ENCODE measurements around the gene RAPGEF4.

RAPGEF4 gene

GRCh38 chr2:172962824-172963223 is 227.2 kb downstream of the RAPGEF4 start:
- Histone ChIP-seq H3K27me3 (ENCODE audit: control insufficient read depth in 3 of 3, insufficient read depth in 3 of 3, low read depth in 1 of 3, low read length in 3 of 3) (no peaks in the 10 kb centered on the region), H2AFZ (ENCODE audit: low read length) (no peak overlapping the region), H4K8ac (ENCODE audit: low read depth, low read length) (no peak overlapping the region), H2BK120ac (ENCODE audit: low read depth, low read length) (no peak overlapping the region), H3K14ac (ENCODE audit: low read length) (no peak overlapping the region), H3K23ac (ENCODE audit: low read depth, low read length, poor library complexity) (no peak overlapping the region), H3K9me3 (replicated peaks in 1 of 2; ENCODE audit: control insufficient read depth in 2 of 2, insufficient read depth in 1 of 2, low read depth in 1 of 2, low read length in 2 of 2) (no peaks in the 10 kb centered on the region), H4K91ac (ENCODE audit: low read depth, low read length, poor library complexity) (no peak overlapping the region), H2BK5ac (ENCODE audit: low read length) (no peak overlapping the region), H2AK5ac (ENCODE audit: low read depth, low read length) (no peak overlapping the region), H2BK12ac (ENCODE audit: low read length) (no peak overlapping the region), H3K18ac (ENCODE audit: low read length) (no peak overlapping the region), H3K36me3 (replicated peaks in 1 of 2; ENCODE audit: control insufficient read depth in 2 of 2, insufficient read depth in 2 of 2, low read length in 2 of 2) (no peaks in the 10 kb centered on the region), H3K27ac (replicated peaks; ENCODE audit: low read length) (no peak overlapping the region), H3K4me1 (ENCODE audit: control insufficient read depth in 2 of 2, insufficient read depth in 1 of 2, low read depth in 1 of 2, low read length in 2 of 2) (peaks cover 0 to 2% of the 10 kb centered on the region in 2 donors), H2BK15ac (ENCODE audit: low read length) (no peak overlapping the region), H3K4me2 (ENCODE audit: insufficient read depth, low read length, poor library complexity, severe bottlenecking) (no peak overlapping the region), H3K79me1 (ENCODE audit: low read depth, low read length) (no peaks in the 10 kb centered on the region), H3K4ac (ENCODE audit: low read length) (no peak overlapping the region), H3K9ac (ENCODE audit: low read depth, low read length, poor library complexity) (no peak overlapping the region), H3K4me3 (ENCODE audit: low read length in 2 of 2) (no peak overlapping the region)
- no peak for DNase-seq (ENCODE audit: low spot score)
- no CpG with 5 or more reads among the region's 2 CpGs for WGBS, 2 donors (ENCODE audit: extremely low coverage in 2 of 2, insufficient read length in 2 of 2, insufficient replicate concordance in 1 of 2)

- Histone ChIP-seq H2AFZ (ENCODE audit: low read length) (no peak overlapping the region), H2BK120ac (ENCODE audit: low read depth, low read length) (no peak overlapping the region), H3K14ac (ENCODE audit: low read length) (no peak overlapping the region), H3K36me3 (replicated peaks in 1 of 2; ENCODE audit: control insufficient read depth in 2 of 2, insufficient read depth in 2 of 2, low read length in 2 of 2) (no peaks in the 10 kb centered on the region), H3K27ac (replicated peaks; ENCODE audit: low read length) (no peak overlapping the region), H2BK15ac (ENCODE audit: low read length) (no peak overlapping the region), H3K27me3 (ENCODE audit: control insufficient read depth in 3 of 3, insufficient read depth in 3 of 3, low read depth in 1 of 3, low read length in 3 of 3) (no peaks in the 10 kb centered on the region), H3K9ac (ENCODE audit: low read depth, low read length, poor library complexity) (no peak overlapping the region), H3K4me2 (ENCODE audit: insufficient read depth, low read length, poor library complexity, severe bottlenecking) (no peak overlapping the region), H2BK5ac (ENCODE audit: low read length) (no peak overlapping the region), H3K79me1 (ENCODE audit: low read depth, low read length) (no peaks in the 10 kb centered on the region), H3K23ac (ENCODE audit: low read depth, low read length, poor library complexity) (no peak overlapping the region), H3K4me3 (ENCODE audit: low read length in 2 of 2) (no peak overlapping the region), H2BK12ac (ENCODE audit: low read length) (no peak overlapping the region), H3K4ac (ENCODE audit: low read length) (no peak overlapping the region), H3K9me3 (replicated peaks in 1 of 2; ENCODE audit: control insufficient read depth in 2 of 2, insufficient read depth in 1 of 2, low read depth in 1 of 2, low read length in 2 of 2) (no peaks in the 10 kb centered on the region), H4K91ac (ENCODE audit: low read depth, low read length, poor library complexity) (no peak overlapping the region), H3K4me1 (ENCODE audit: control insufficient read depth in 2 of 2, insufficient read depth in 1 of 2, low read depth in 1 of 2, low read length in 2 of 2) (peaks cover 0 to 2% of the 10 kb centered on the region in 2 donors), H2AK5ac (ENCODE audit: low read depth, low read length) (no peak overlapping the region), H4K8ac (ENCODE audit: low read depth, low read length) (no peak overlapping the region), H3K18ac (ENCODE audit: low read length) (no peak overlapping the region)
- no CpG with 5 or more reads among the region's 3 CpGs for WGBS, 2 donors (ENCODE audit: extremely low coverage in 2 of 2, insufficient read length in 2 of 2, insufficient replicate concordance in 1 of 2)
- no peak for DNase-seq (ENCODE audit: low spot score)
Observed at GRCh38 chr2:172964511-172965139, 229.0 kb downstream of the RAPGEF4 start.

GRCh38 chr2:172965433-172966212 is 230.0 kb downstream of the RAPGEF4 start:
- Histone ChIP-seq H3K4ac (ENCODE audit: low read length) (no peak overlapping the region), H3K79me1 (ENCODE audit: low read depth, low read length) (no peaks in the 10 kb centered on the region), H3K18ac (ENCODE audit: low read length) (no peak overlapping the region), H3K4me2 (ENCODE audit: insufficient read depth, low read length, poor library complexity, severe bottlenecking) (no peak overlapping the region), H3K4me1 (ENCODE audit: control insufficient read depth in 2 of 2, insufficient read depth in 1 of 2, low read depth in 1 of 2, low read length in 2 of 2) (peaks cover 0 to 2% of the 10 kb centered on the region in 2 donors), H2AK5ac (ENCODE audit: low read depth, low read length) (no peak overlapping the region), H2AFZ (ENCODE audit: low read length) (no peak overlapping the region), H3K27me3 (ENCODE audit: control insufficient read depth in 3 of 3, insufficient read depth in 3 of 3, low read depth in 1 of 3, low read length in 3 of 3) (no peaks in the 10 kb centered on the region), H2BK15ac (ENCODE audit: low read length) (no peak overlapping the region), H4K91ac (ENCODE audit: low read depth, low read length, poor library complexity) (no peak overlapping the region), H2BK5ac (ENCODE audit: low read length) (no peak overlapping the region), H3K36me3 (replicated peaks in 1 of 2; ENCODE audit: control insufficient read depth in 2 of 2, insufficient read depth in 2 of 2, low read length in 2 of 2) (no peaks in the 10 kb centered on the region), H2BK12ac (ENCODE audit: low read length) (no peak overlapping the region), H3K9ac (ENCODE audit: low read depth, low read length, poor library complexity) (no peak overlapping the region), H4K8ac (ENCODE audit: low read depth, low read length) (no peak overlapping the region), H3K27ac (replicated peaks; ENCODE audit: low read length) (no peak overlapping the region), H3K9me3 (replicated peaks in 1 of 2; ENCODE audit: control insufficient read depth in 2 of 2, insufficient read depth in 1 of 2, low read depth in 1 of 2, low read length in 2 of 2) (no peaks in the 10 kb centered on the region), H3K23ac (ENCODE audit: low read depth, low read length, poor library complexity) (no peak overlapping the region), H3K14ac (ENCODE audit: low read length) (no peak overlapping the region), H2BK120ac (ENCODE audit: low read depth, low read length) (no peak overlapping the region), H3K4me3 (ENCODE audit: low read length in 2 of 2) (no peak overlapping the region)
- no CpG with 5 or more reads among the region's 8 CpGs for WGBS, 2 donors (ENCODE audit: extremely low coverage in 2 of 2, insufficient read length in 2 of 2, insufficient replicate concordance in 1 of 2)
- no peak for DNase-seq (ENCODE audit: low spot score)
